ENCODE measurements around the gene MCOLN3. TPM values are rescaled to one million over a fixed set of nuclear protein-coding genes. Genes with fewer than 3 reads are reported as not detected.

Gene MCOLN3
- total and polyA plus RNA-seq, 7 experiments from 2014 or later = 0.43 to 11.1 (median 0.95) TPM

Other genes starting within 250 kb of the MCOLN3 start
- 1 to 10 TPM in 1 of 5 experiments, under 1 TPM in 4; 0.29 to 1.1 (median 0.97) TPM for gene LPAR3, start 155.3 kb downstream of the MCOLN3 start, total RNA-seq
- gene LPAR3, start 155.3 kb downstream of the MCOLN3 start, polyA plus RNA-seq = under 1 TPM; 0.54 to 0.60 TPM
- gene MCOLN2, start 51.4 kb downstream of the MCOLN3 start, total RNA-seq = 10 to 100 TPM in 2 of 5 experiments, 1 to 10 TPM in 3; 2.5 to 35.7 (median 3.1) TPM
- gene MCOLN2, start 51.4 kb downstream of the MCOLN3 start, polyA plus RNA-seq = under 1 TPM in 1 of 2 donors, not detected in 1; 0.41 TPM
- 1 to 10 TPM; 1.2 to 9.1 (median 8.4) TPM for gene SYDE2, start 152.5 kb upstream of the MCOLN3 start, total RNA-seq
- gene SYDE2, start 152.5 kb upstream of the MCOLN3 start, polyA plus RNA-seq = 1 to 10 TPM; 3.5 to 5.7 TPM
- 10 to 100 TPM; 25.7 to 55.4 (median 46.1) TPM for gene C1orf52, start 211.2 kb upstream of the MCOLN3 start, total RNA-seq
- 10 to 100 TPM; 26.4 to 28.0 TPM for gene C1orf52, start 211.2 kb upstream of the MCOLN3 start, polyA plus RNA-seq
- 10 to 100 TPM; 30.4 to 53.0 (median 35.4) TPM for gene BCL10, start 228.1 kb upstream of the MCOLN3 start, total RNA-seq
- 10 to 100 TPM; 17.4 to 19.4 TPM for gene BCL10, start 228.1 kb upstream of the MCOLN3 start, polyA plus RNA-seq